GM18498 (cell line): ENCODE measurements around the gene CNOT3.
"Not testable (repeated sequence)": the region's sequence is repeated elsewhere in the genome, so short reads cannot be mapped to it uniquely, and the experiment has no call there.

Source experiments
- ATAC-seq: cut with Tn5 transposase; IDR thresholded peaks from one replicate; pipeline ENCODE4 v1.9.1; 2021; ENCODE audit warnings: mild to moderate bottlenecking, moderate library complexity; ENCODE audit not compliant: unreplicated experiment

Gene CNOT3

GRCh38 chr19:54165222-54165621 lies 27.7 kb downstream of the CNOT3 start:
- ATAC-seq: no peak

GRCh38 chr19:54168174-54168917 lies 30.8 kb downstream of the CNOT3 start:
- no peak for ATAC-seq

GRCh38 chr19:54169149-54169740 lies 31.7 kb downstream of the CNOT3 start:
- ATAC-seq: no peak

- ATAC-seq: not testable (repeated sequence)
Observed at GRCh38 chr19:54171736-54172431, 34.3 kb downstream of the CNOT3 start.

- ATAC-seq: no peak
Observed at GRCh38 chr19:54172471-54173358, 35.2 kb downstream of the CNOT3 start, which contains the start of gene TMC4. TSS of gene TMC4 (minus strand) at chr19:54173160. CDS start at chr19:54173117, 43 bp downstream.

GRCh38 chr19:54173359-54173699 lies 35.8 kb downstream of the CNOT3 start:
- ATAC-seq: no peak

GRCh38 chr19:54173951-54174834 lies 36.6 kb downstream of the CNOT3 start:
- no peak for ATAC-seq

GRCh38 chr19:54178581-54179261 lies 41.2 kb downstream of the CNOT3 start:
- no peak for ATAC-seq

GRCh38 chr19:54179262-54179852 lies 41.8 kb downstream of the CNOT3 start:
- no peak for ATAC-seq

GRCh38 chr19:54179921-54180461 lies 42.4 kb downstream of the CNOT3 start:
- no peak for ATAC-seq

GRCh38 chr19:54180691-54181091 lies 43.1 kb downstream of the CNOT3 start:
- no peak for ATAC-seq

- not testable (repeated sequence) for ATAC-seq
Observed at GRCh38 chr19:54181894-54182293, 44.3 kb downstream of the CNOT3 start.

- ATAC-seq: no peak
Observed at GRCh38 chr19:54183431-54183830, 45.9 kb downstream of the CNOT3 start.

- ATAC-seq: no peak
Observed at GRCh38 chr19:54186351-54186750, 48.8 kb downstream of the CNOT3 start.

- ATAC-seq: no peak
Observed at GRCh38 chr19:54186934-54187381, 49.4 kb downstream of the CNOT3 start.

- no peak for ATAC-seq
Observed at GRCh38 chr19:54188215-54188871, 50.8 kb downstream of the CNOT3 start.

GRCh38 chr19:54189145-54189734 lies 51.7 kb downstream of the CNOT3 start, which contains the start of gene MBOAT7:
TSS of gene MBOAT7 (minus strand) at chr19:54189580. CDS start at chr19:54188508, 1,072 bp downstream.
- peak; percentile 23 for ATAC-seq
